Immature natural killer cell (primary cell): Measurements from ENCODE around the gene HPS5. TPM values are rescaled to one million over a fixed set of nuclear protein-coding genes. Genes with fewer than 3 reads are reported as not detected.
"Not testable (repeated sequence)": the region's sequence is repeated elsewhere in the genome, so short reads cannot be mapped to it uniquely, and the experiment has no call there.

Experiments
- DNase-seq, 3 donors: peaks; one replicate each; pipeline ENCODE4 v3.0.0; 2022; ENCODE audit warnings: mixed read lengths in 1 of 3
- H3K27ac Mint-ChIP-seq, 6 donors: one replicate each; pipeline ENCODE4 v1.8.0; 2020; ENCODE audit warnings: mixed read lengths in 6 of 6, mild to moderate bottlenecking in 5 of 6, inconsistent platforms in 4 of 6, moderate library complexity in 3 of 6
- H3K27me3 Mint-ChIP-seq, 3 donors: one replicate each; pipeline ENCODE4 v1.8.0; 2020 to 2021; ENCODE audit warnings: low read depth in 3 of 3, mild to moderate bottlenecking in 3 of 3, mixed read lengths in 3 of 3, moderate library complexity in 3 of 3, inconsistent platforms in 1 of 3
- H3K36me3 Mint-ChIP-seq, 3 donors: one replicate each; pipeline ENCODE4 v1.8.0; 2020; ENCODE audit warnings: mixed read lengths in 3 of 3, inconsistent platforms in 2 of 3, mild to moderate bottlenecking in 2 of 3
- H3K4me1 Mint-ChIP-seq, 2 donors: one replicate each; pipeline ENCODE4 v1.8.0; 2020; ENCODE audit warnings: inconsistent platforms in 2 of 2, mild to moderate bottlenecking in 2 of 2, mixed read lengths in 2 of 2, moderate library complexity in 1 of 2
- H3K4me3 Mint-ChIP-seq, 5 donors: one replicate each; pipeline ENCODE4 v1.8.0; 2020; ENCODE audit warnings: mild to moderate bottlenecking in 5 of 5, mixed read lengths in 5 of 5, inconsistent platforms in 3 of 5, moderate library complexity in 3 of 5
- H3K9me3 Mint-ChIP-seq, 6 donors: one replicate each; pipeline ENCODE4 v1.8.0; 2020; ENCODE audit warnings: mild to moderate bottlenecking in 6 of 6, mixed read lengths in 6 of 6, inconsistent platforms in 4 of 6, moderate library complexity in 3 of 6
- polyA plus RNA-seq, 3 donors: library from polyadenylated mRNA; unstranded; fragments of 300-500 nt; fragmentation: Illumina TruSeq; gene quantifications; one replicate each; pipeline ENCODE4 v1.2.3, GENCODE V29; 2021

The HPS5 gene
- polyA plus RNA-seq, 3 donors from 2014 or later: 10.4 to 15.1 (median 13.0) TPM

DNA sequence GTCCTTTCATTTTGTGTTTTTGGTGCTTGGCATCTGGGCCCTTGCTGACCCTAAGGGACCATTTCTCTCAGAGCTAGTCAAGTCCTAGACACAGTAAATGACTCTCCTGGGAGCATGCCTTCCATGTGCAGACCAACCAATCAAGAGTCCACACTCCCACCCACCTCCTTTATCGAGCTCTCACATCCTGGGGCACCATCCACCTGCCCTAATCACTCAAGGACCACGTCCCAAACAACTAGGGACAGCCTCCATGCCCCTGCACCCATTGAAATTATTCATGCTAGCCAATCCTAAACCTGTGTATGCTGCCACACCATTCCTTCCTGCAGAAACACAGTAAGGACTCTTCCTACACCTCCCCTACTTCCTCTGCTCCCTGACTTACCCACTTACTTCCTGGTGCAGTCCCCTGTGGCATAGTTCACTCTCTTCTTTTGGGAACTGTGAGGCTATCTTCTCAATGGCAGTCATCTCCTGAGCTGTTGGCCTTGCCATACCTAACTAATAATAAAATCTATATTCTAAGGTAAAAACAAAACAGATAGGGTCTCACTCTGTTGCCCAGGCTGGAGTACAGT lies 67.1 kb downstream of the HPS5 start:
- H3K4me3 Mint-ChIP-seq: no peak overlapping the region
- no peak for DNase-seq
- no peaks in the 10 kb centered on the region for H3K36me3 Mint-ChIP-seq
- H3K9me3 Mint-ChIP-seq: peaks cover 0 to 1% (median 0%) of the 10 kb centered on the region in 6 donors
- no peak overlapping the region for H3K27ac Mint-ChIP-seq
- H3K4me1 Mint-ChIP-seq: no peaks in the 10 kb centered on the region
- peaks cover 2 to 9% (median 4%) of the 10 kb centered on the region in 3 donors for H3K27me3 Mint-ChIP-seq

DNA sequence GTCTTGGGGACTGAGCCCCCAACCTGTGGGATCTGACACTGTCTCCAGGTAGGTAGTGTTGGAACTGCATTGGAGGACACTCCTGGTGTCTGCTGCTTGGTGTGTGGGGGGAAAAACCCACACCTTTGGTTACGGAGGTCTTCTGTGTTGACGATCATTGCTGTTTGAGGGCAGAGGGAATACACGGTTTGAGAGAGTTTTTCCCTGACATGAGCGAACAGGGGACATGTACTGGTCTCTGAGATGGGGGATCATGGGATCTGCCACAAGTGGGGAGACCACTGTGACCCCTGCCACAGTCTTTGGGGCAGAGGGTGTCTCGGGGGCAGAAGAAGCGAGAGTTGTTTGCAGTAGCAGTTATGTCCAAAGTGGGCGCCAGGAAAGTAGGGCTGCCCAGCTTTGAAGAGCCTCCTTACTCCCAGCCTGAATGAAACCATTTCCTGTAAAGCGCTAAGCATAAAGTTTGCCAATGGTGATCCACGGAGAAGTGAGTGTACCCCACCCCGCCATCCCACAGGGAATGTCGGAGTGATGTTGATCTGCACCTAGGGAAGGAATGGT lies 68.1 kb downstream of the HPS5 start:
- no peak overlapping the region for H3K4me3 Mint-ChIP-seq
- no peak for DNase-seq
- no peaks in the 10 kb centered on the region for H3K36me3 Mint-ChIP-seq
- H3K27ac Mint-ChIP-seq: no peak overlapping the region
- peaks cover 2 to 6% (median 4%) of the 10 kb centered on the region in 3 donors for H3K27me3 Mint-ChIP-seq
- H3K9me3 Mint-ChIP-seq: peaks cover 0 to 1% (median 0%) of the 10 kb centered on the region in 6 donors
- no peaks in the 10 kb centered on the region for H3K4me1 Mint-ChIP-seq

DNA sequence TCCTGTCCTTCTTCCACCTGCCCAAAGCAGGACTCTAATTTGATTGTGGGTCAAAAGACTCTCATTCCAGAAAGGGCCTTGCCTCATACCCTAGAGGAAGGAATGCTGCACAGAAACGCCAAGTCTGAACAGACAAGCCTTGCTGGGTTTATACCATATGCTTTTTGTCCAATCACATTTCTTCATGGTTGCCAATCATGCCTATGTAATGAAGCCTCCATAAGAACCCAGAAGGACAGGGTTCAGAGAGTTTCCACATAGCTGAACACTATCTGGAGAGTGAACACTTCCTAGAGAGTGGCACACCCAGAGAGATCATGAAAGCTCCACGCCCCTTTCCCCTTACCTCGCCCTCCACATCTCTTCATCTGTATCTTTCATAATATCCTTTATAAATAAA lies 68.7 kb downstream of the HPS5 start:
- no peak overlapping the region for H3K27ac Mint-ChIP-seq

DNA sequence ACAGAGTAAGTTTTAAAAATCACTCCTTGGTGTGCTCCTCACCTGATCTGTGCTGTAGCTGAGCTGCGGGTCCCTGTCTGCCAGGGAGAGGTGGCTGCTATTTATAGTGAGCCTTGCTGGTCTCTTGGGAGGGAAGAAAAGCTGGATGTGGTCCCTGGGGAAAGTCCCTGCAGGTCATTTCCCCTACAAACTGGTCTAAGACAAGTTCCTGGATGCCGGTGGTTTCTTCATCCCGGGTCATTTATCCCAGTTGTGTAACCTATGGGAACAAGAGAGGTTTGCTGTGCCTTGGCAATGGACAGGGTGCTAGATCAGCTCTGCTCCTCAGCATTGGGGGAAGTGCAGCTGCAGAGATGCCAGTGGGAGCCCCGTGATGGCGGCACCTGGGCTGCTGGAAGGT lies 73.4 kb downstream of the HPS5 start, which contains the start of gene SAA2:
TSS of gene SAA2 (minus strand) at position 108 of the 400 bp plus-strand sequence. CDS start 657 bp downstream, outside the sequence.
- peaks cover 2 to 4% (median 4%) of the 10 kb centered on the region in 3 donors for H3K27me3 Mint-ChIP-seq
- no peak within 1 kb of the TSS for H3K4me3 Mint-ChIP-seq
- H3K9me3 Mint-ChIP-seq: peaks cover 0 to 1% (median 0%) of the 10 kb centered on the region in 6 donors
- no peak within 1 kb of the TSS for H3K27ac Mint-ChIP-seq
- no peak for DNase-seq
- no peaks in the 10 kb centered on the region for H3K36me3 Mint-ChIP-seq
- peaks cover 5% of the 10 kb centered on the region in 2 donors for H3K4me1 Mint-ChIP-seq

More for the DNA sequence above, 68.7 kb downstream of the HPS5 start:
- Mint-ChIP-seq H3K9me3 (peaks cover 0 to 1% (median 0%) of the 10 kb centered on the region in 6 donors), H3K36me3 (no peaks in the 10 kb centered on the region), H3K4me1 (no peaks in the 10 kb centered on the region), H3K27me3 (peaks cover 2 to 8% (median 4%) of the 10 kb centered on the region in 3 donors), H3K4me3 (no peak overlapping the region)
- DNase-seq: no peak

DNA sequence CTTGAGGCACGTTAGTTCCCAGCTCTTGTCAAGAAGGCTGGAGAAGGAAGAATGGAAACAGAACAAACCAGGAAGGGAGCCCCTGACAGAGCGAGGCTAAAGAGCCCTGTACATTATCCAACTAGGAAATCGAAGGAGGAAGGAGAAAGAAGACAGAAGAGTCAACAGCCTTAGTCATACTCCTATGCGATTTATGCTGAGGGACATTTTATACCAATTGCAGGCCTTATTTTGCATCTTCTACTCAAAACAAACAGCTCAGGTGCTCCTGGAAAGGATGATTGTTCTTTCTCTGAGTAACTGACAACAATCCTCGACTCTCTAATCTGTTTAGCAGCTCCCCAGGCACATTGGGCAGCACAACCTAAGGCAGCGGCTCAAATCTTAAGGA lies 74.8 kb downstream of the HPS5 start:
- H3K4me1 Mint-ChIP-seq, DNase-seq, H3K36me3 Mint-ChIP-seq, H3K27me3 Mint-ChIP-seq, H3K9me3 Mint-ChIP-seq: not testable (repeated sequence)
- Mint-ChIP-seq H3K27ac (peak overlapping the region in 3 of 6 donors; percentile 48 to 86 (median 53)), H3K4me3 (peak overlapping the region in 2 of 5 donors; percentile 9 to 81)

DNA sequence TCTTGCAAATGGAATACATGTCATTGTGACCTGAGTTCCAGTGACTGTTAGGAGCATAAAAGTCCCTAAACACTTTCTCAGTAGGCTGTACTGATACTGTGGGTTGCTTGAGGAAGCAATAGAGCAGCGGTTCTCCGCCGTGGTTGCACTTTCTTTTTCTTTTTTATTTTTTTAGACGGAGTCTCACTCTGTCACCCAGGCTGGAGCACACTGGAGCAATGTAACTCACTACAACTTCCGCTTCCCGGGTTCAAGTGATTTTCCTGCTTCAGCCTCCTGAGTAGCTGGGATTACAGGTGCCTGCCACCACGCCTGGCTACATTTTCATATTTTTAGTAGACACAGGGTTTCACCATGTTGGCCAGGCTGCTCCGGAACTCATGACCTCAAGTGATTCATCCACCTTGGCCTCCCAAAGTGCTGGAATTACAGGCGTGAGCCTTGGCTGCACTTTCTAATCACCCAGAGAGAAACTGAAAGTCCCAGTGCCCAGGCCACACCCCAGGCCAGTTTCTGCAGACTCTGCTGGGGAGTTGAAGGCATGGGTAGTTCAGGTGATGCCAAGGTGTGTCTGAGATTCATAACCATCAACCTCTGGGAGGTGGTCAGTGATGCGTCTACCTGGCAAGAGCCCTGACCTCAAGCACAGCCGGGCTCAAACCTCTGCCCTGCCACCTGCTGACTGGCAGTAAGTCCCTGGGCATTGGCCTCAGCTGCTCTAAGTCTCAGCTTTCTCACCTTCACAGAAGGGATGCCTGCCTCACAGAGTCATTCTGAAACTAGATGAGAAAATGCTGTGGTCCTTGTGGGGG lies 75.4 kb downstream of the HPS5 start:
- DNase-seq: peak in 2 of 3 donors; percentile 6 to 38
- not testable (repeated sequence) for H3K27me3 Mint-ChIP-seq, H3K9me3 Mint-ChIP-seq, H3K4me1 Mint-ChIP-seq, H3K36me3 Mint-ChIP-seq
- peak overlapping the region; percentile 48 to 81 (median 61) for H3K4me3 Mint-ChIP-seq
- peak overlapping the region; percentile 36 to 87 (median 58) for H3K27ac Mint-ChIP-seq

DNA sequence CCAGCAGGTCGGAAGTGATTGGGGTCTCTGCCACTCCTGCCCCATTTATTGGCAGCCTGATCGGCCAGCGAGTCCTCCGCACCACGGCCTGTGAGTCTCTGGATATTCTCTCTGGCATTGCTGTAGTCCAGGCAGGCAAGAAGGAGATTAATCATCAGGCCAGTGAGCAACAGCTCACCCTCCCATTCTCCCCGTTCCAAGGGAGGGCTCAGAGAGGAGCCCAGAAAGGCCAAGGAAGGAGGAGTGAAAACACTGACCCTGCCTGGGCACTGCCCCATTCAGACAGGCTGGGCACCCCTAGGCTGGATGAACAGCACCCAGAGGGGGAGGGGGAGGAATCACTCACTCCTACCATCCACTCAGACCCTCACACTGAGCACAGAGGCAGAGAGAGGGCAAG lies 76.5 kb downstream of the HPS5 start:
- no peak overlapping the region for H3K4me3 Mint-ChIP-seq
- H3K27ac Mint-ChIP-seq: no peak overlapping the region

DNA sequence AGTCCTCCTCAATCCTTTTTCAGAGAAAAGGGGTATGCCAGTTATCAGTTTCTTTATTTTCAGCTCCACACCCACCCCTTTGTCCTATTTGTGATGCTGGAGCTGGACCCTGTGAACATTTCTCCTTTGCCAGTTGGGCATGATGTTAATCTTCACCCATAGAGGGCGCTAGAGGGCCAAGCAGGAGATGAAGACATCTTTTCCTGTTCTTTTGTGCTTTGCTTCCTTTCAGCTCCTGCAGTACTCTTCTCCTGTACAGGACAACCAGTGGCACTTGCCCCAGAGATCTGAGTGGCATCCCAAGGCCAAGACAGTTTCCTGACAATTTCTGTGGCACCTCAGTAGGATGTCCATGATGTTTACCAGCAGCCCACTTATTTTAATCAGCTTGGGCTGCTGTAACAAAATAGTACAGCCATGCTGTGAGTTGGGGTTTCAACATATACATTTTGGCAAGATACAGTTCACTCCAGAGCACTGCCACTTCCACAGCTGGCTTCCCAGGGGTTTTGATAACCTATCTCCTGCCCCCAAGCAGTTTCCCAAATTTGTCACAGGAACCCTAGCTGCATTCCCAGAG lies 78.1 kb downstream of the HPS5 start:
- Mint-ChIP-seq H3K4me1 (peaks cover 5% of the 10 kb centered on the region in 2 donors), H3K4me3 (no peak overlapping the region), H3K36me3 (no peaks in the 10 kb centered on the region), H3K27me3 (peaks cover 2 to 9% (median 8%) of the 10 kb centered on the region in 3 donors), H3K27ac (peak overlapping the region in 2 of 6 donors; percentile 13 to 28), H3K9me3 (no peaks in the 10 kb centered on the region)
- peak; percentile 55 to 74 (median 61) for DNase-seq

More for the DNA sequence above, 76.5 kb downstream of the HPS5 start:
- H3K9me3 Mint-ChIP-seq: no peaks in the 10 kb centered on the region
- H3K36me3 Mint-ChIP-seq: no peaks in the 10 kb centered on the region
- peaks cover 2 to 8% (median 6%) of the 10 kb centered on the region in 3 donors for H3K27me3 Mint-ChIP-seq
- DNase-seq: no peak
- peaks cover 5% of the 10 kb centered on the region in 2 donors for H3K4me1 Mint-ChIP-seq

DNA sequence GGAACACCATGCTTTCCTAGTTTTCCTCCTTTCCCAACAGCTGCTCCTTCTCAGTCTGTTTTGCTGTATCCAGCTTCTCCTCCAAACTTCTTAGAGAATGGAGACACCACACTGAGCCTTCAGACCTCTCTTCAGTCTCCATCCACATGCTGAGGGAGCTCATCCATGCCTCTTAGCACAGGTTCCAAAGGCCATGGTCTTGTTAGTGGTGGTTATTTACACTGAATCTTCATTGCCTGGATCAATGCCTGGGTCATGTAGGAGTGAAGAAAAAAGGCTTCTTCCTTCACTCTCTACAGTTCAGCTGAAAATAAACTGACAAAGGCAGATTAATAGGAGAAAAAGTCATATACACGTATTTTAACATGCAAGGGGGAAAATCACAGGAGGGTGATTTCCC lies 82.3 kb downstream of the HPS5 start:
- Mint-ChIP-seq H3K27ac (no peak overlapping the region), H3K4me1 (no peaks in the 10 kb centered on the region), H3K27me3 (peaks cover 2 to 11% (median 7%) of the 10 kb centered on the region in 3 donors), H3K36me3 (no peaks in the 10 kb centered on the region), H3K4me3 (no peak overlapping the region), H3K9me3 (no peaks in the 10 kb centered on the region)
- no peak for DNase-seq

DNA sequence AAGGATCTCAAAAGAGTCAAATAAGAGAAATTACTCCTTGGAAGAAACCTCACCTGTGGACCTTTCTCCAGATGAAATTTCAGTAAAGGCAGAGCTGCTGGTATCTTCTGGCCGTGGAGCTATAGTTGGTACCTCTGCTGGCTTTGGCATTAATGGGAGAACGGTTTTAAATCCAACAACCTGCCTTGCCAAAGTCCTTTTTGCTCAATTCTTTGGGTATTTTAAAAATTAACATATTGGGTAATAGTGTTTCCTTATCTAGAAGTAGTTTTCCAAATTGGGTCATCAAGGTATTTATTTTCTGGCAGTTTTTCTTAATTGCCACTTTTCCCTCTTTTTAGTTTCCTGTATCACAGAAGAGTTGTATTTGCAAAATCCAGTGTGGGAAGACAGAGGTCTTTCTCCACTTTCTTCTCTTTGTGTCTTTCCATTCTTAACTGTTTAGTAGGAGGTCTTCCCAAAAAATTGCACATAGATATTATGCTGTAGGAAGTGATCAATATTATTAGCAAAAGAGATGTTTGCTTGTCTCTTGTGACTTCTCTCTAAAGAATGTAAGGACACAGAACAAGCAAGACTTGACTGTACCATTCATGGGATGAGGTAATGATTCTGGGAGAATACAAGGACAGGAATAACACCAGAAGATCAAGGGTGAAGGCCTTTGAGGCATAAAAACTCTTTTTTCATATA lies 85.1 kb downstream of the HPS5 start, which contains the start of gene SAA4:
TSS of gene SAA4 (minus strand) at position 139 of the 693 bp plus-strand sequence. CDS start 876 bp downstream, outside the sequence.
- DNase-seq: no peak
- no peaks in the 10 kb centered on the region for H3K36me3 Mint-ChIP-seq
- H3K27me3 Mint-ChIP-seq: peaks cover 4 to 8% (median 7%) of the 10 kb centered on the region in 3 donors
- no peak within 1 kb of the TSS for H3K27ac Mint-ChIP-seq
- no peaks in the 10 kb centered on the region for H3K4me1 Mint-ChIP-seq
- no peak within 1 kb of the TSS for H3K4me3 Mint-ChIP-seq
- no peaks in the 10 kb centered on the region for H3K9me3 Mint-ChIP-seq

DNA sequence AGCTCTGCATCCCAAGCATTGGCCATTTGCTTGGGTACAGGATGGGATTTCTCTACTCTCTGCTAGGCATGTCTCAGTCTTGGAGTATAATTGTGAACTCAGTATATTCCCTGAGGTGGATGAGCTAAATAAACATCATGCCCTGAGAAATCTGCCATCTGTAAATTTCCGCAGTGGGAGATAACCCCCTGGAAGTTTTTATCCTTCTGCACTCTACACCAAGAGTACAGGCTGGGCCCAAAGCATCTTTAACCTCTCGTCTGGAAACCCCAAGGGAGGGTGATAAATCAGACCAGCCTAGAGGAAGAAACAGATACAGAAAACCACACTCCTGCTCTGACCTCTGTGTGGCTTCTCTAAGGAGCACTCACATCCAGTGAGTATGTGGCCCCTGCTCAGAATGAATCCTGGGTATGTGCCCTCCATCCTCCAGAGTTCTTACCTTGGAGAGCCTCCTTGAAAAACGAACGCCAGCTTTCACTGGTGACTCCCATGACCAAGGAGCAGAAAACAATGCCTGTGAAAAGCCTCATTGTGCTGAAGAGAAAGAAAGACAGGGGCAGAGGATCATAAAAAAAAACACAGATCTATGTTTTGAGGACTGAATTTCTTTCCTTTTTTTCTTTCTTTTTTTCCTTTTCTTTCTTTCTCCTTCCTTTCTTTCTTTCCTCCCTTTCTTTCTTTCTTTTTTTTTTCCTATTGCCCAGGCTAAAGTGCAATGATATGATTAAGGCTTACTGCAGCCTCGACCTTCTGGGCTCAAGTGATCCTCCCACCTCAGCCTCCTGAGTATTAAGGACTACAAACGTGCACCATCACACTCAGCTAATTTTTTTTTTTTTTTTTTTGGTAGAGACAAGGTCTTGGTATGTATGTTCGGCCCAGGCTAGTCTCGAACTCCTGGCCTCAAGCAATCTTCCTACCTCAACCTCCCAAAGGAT lies 86.3 kb downstream of the HPS5 start:
- DNase-seq: no peak
- H3K27me3 Mint-ChIP-seq: peaks cover 3 to 5% (median 4%) of the 10 kb centered on the region in 3 donors
- no peaks in the 10 kb centered on the region for H3K9me3 Mint-ChIP-seq
- H3K27ac Mint-ChIP-seq: no peak overlapping the region
- no peaks in the 10 kb centered on the region for H3K4me1 Mint-ChIP-seq
- H3K4me3 Mint-ChIP-seq: no peak overlapping the region
- H3K36me3 Mint-ChIP-seq: no peaks in the 10 kb centered on the region

DNA sequence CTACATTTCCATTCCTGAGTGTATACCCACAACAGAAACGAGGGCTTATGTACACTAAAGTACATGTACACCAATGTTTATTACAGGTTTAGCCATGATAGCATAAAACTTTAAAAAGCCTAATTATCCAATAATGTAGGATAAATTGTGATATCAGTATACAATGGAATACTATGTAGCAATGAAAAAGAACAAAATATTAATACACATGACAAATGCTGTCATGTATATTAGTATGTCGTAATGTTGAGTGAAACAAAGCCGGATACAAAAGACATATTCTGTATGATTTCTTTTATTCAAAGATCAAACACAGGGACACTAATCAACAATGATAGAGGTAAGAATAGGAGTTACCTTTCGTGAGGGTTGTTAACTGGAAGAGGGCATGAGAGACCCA lies 88.0 kb downstream of the HPS5 start:
- Mint-ChIP-seq H3K36me3 (no peaks in the 10 kb centered on the region), H3K9me3 (no peaks in the 10 kb centered on the region), H3K4me3 (no peak overlapping the region), H3K4me1 (no peaks in the 10 kb centered on the region), H3K27me3 (peaks cover 0 to 5% (median 4%) of the 10 kb centered on the region in 3 donors), H3K27ac (no peak overlapping the region)
- no peak for DNase-seq
